Measurements from ENCODE around the gene LEUTX.
"Not testable (repeated sequence)": the region's sequence is repeated elsewhere in the genome, so short reads cannot be mapped to it uniquely, and the experiment has no call there.

The LEUTX gene

DNA sequence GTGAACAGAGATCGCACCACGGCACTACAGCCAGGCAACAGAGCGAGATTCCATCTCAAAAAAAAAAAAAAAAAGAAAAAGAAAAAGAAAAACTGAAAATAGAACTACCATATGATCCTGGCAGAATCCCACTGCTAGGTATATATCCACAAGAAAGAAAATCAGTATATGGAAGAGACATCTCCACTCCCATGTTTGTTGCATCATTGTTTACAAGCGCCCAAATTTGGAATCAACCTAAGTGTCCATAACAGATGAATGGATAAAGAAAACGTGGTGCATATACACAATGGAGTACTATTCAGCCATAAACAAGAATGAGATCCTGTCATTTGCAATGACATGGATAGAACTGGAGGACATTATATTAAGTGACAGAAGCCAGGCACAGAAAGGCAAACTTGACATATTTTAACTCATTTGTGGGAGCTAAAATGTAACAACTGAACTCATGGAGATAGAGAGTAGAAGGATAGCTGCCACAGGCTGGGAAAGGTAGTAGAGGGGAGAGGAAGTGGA, 29.3 kb downstream of the LEUTX start:
- Mint-ChIP-seq H3K4me1 (ENCODE audit: low read depth) (no peaks in the 10 kb centered on the region), H3K27ac (no peak overlapping the region), H3K9me3 (ENCODE audit: low read depth) (no peaks in the 10 kb centered on the region), H3K36me3 (no peaks in the 10 kb centered on the region), H3K27me3 (peaks cover 6% of the 10 kb centered on the region), H3K4me3 (no peak overlapping the region)

DNA sequence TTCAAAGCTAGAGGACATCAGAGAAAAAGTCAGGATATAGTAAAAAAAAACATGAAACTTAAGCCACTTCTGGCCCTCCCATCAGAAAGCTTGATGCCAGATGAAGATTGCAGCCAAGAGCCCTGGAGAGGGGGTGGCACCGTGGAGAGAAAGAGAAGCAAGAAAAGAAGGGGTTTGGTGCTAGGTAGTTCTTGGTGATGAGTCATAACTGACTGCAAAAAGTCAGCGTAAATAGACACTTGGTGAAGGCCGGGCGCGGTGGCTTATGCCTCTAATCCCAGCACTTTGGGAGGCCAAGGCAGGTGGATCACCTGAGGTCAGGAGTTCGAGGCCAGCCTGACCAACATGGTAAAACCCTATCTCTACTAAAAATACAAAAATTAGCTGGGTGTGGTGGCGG, 30.0 kb downstream of the LEUTX start:
- H3K36me3 Mint-ChIP-seq; H3K4me1 Mint-ChIP-seq (ENCODE audit: low read depth); H3K4me3 Mint-ChIP-seq; H3K27me3 Mint-ChIP-seq; H3K9me3 Mint-ChIP-seq (ENCODE audit: low read depth); H3K27ac Mint-ChIP-seq: not testable (repeated sequence)

DNA sequence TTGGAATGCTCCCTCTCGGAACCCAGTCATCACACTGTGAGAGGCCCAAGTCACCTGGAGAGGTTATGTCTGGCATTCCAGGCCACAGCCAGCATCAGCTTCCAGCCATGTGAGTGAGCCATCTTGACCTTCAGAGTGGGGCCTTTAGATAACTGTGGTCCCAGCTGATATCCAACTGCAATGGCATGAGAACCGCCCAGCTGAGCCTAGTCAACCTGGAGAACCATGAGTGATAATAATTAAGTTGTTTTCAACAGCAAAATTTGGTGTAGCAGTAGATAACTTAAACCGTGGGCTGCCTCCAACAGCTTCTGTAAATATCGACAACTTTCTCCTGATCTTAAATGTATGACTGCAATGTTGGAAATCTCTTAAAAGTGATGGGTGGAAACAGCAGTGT, 30.7 kb downstream of the LEUTX start:
- Mint-ChIP-seq H3K27me3 (peaks cover 2% of the 10 kb centered on the region), H3K9me3 (ENCODE audit: low read depth) (no peaks in the 10 kb centered on the region), H3K36me3 (peaks cover 3% of the 10 kb centered on the region), H3K4me1 (ENCODE audit: low read depth) (no peaks in the 10 kb centered on the region), H3K27ac (no peak overlapping the region), H3K4me3 (no peak overlapping the region)

- Mint-ChIP-seq H3K4me3 (no peak overlapping the region), H3K36me3 (peaks cover 3% of the 10 kb centered on the region), H3K27me3 (no peaks in the 10 kb centered on the region), H3K27ac (no peak overlapping the region), H3K4me1 (ENCODE audit: low read depth) (no peaks in the 10 kb centered on the region), H3K9me3 (ENCODE audit: low read depth) (no peaks in the 10 kb centered on the region)
Observed at GRCh38 chr19:39810424-39810823, 31.8 kb downstream of the LEUTX start.

DNA sequence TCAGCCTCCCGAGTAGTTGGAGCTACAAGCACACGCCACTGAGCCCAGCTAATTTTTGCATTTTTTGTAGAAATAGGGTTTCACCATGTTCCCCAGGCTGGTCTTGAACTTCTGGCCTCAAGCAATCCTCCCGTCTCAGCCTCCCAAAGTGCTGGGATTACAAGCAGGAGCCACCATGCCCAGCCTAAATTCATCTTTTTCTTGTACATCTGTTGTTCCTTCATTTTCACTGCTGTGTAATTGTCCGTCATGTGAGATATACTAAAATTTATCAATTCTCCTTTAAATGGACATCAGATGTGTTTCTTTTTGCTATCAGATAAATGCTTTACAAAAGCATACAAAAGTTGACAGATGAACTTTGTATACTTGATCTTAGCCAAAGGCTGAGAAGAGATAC, 32.4 kb downstream of the LEUTX start:
- Mint-ChIP-seq H3K27me3 (no peaks in the 10 kb centered on the region), H3K4me3 (no peak overlapping the region), H3K36me3 (peaks cover 5% of the 10 kb centered on the region), H3K9me3 (ENCODE audit: low read depth) (no peaks in the 10 kb centered on the region), H3K27ac (no peak overlapping the region), H3K4me1 (ENCODE audit: low read depth) (peaks cover 1% of the 10 kb centered on the region)

GRCh38 chr19:39813264-39813993, 34.8 kb downstream of the LEUTX start:
- H3K36me3 Mint-ChIP-seq: peaks cover 14% of the 10 kb centered on the region
- H3K27me3 Mint-ChIP-seq: no peaks in the 10 kb centered on the region
- no peaks in the 10 kb centered on the region for H3K9me3 Mint-ChIP-seq (ENCODE audit: low read depth)
- H3K27ac Mint-ChIP-seq: no peak overlapping the region
- no peak overlapping the region for H3K4me3 Mint-ChIP-seq
- H3K4me1 Mint-ChIP-seq (ENCODE audit: low read depth): peaks cover 3% of the 10 kb centered on the region

- H3K27me3 Mint-ChIP-seq; H3K4me3 Mint-ChIP-seq; H3K4me1 Mint-ChIP-seq (ENCODE audit: low read depth); H3K27ac Mint-ChIP-seq; H3K9me3 Mint-ChIP-seq (ENCODE audit: low read depth): not testable (repeated sequence)
- peaks cover 14% of the 10 kb centered on the region for H3K36me3 Mint-ChIP-seq
Observed at GRCh38 chr19:39814111-39814510, 35.5 kb downstream of the LEUTX start.

DNA sequence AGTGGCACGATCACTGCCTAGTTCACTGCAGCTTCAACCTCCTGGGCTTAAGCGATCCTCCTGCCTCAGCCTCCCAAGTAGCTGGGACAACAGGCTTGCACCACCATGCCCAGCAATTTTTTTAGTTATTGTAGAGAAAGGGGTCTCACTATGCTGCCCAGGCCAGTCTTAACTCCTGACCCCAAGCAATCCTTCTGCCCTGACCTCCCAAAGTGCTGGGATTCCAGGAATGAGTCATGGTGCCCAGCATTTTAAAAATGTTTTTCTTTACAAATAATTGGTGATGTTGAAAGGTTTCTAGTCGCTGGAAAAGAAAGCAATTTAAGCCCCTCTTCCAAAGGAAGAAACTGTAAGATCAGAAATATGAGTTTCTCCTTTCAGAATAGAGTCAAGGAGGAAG, 35.9 kb downstream of the LEUTX start:
- Mint-ChIP-seq H3K27ac (no peak overlapping the region), H3K36me3 (peaks cover 14% of the 10 kb centered on the region), H3K27me3 (no peaks in the 10 kb centered on the region), H3K4me3 (no peak overlapping the region), H3K9me3 (ENCODE audit: low read depth) (no peaks in the 10 kb centered on the region), H3K4me1 (ENCODE audit: low read depth) (peaks cover 12% of the 10 kb centered on the region)

DNA sequence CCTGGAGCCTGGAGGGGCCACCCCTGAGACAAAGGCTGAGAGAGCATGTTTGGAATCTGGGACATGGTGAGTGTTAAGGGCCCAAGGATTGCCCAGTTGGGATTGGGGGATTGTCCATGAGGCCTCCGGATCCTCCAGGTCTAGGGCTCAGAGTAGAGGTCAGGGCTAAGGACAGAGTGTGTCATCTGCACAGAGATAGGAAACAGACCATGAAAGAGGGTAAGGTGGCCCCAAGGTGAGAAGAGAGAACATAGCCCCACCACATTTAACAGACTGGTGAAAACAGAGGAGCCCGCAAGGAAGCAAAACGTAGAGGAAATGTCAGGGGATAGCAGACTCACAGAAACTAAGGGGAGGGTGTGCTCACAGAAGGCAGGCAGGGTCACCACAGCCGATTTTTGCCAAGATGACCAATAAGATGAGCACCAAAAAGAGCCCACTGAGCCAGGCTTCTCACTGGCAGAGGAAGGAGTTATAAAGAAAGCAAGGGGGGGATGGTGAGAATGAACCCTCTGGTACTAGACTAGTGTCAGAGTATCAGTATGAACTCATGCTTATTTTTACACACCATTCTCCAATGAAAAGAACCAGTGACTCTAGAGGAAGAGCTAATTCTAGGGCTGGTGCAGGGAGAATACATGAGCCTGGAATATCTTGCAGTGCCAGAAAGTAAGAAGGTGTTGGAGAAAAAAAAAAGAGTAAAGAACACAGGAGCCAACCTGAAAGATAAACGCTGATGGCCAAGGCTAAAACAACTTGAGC, 37.8 kb downstream of the LEUTX start:
- Mint-ChIP-seq H3K27me3 (no peaks in the 10 kb centered on the region), H3K4me3 (no peak overlapping the region), H3K27ac (no peak overlapping the region), H3K4me1 (ENCODE audit: low read depth) (peaks cover 13% of the 10 kb centered on the region), H3K9me3 (ENCODE audit: low read depth) (no peaks in the 10 kb centered on the region), H3K36me3 (peaks cover 17% of the 10 kb centered on the region)

DNA sequence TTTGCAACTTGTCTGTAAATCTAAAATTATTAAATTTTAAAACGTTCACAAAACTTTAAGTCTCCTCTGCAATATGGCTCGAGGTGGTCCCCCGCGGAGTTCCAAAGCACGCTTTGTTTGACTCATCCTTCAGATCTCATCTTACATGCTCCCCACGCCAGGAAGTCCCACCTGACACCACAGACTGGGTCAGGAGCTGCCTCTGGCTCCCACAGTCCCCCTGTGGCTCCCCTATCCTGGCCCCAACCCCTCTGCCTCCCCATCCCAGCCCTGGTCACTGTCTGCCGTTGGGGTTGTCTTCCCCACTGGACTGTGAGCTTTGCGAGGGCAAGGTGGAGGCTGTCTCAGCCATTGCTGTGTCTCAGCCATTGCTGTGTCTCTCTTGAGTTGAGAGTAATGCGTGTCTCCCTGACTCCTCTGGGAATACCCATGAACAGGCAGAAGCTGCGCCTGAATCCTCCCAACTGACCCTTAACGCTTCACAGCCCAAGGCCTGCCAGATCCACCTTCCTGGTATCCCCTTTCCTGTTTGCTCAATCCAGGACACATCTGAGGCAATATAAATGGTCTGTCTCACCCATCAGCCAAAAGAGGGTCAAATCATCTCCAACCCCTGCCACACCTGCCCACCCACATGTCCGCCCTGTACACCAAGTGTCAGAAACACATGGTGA, 39.4 kb downstream of the LEUTX start:
- Mint-ChIP-seq H3K4me1 (ENCODE audit: low read depth) (peaks cover 13% of the 10 kb centered on the region), H3K9me3 (ENCODE audit: low read depth) (no peaks in the 10 kb centered on the region), H3K27ac (no peak overlapping the region), H3K27me3 (no peaks in the 10 kb centered on the region), H3K4me3 (no peak overlapping the region), H3K36me3 (peaks cover 17% of the 10 kb centered on the region)

DNA sequence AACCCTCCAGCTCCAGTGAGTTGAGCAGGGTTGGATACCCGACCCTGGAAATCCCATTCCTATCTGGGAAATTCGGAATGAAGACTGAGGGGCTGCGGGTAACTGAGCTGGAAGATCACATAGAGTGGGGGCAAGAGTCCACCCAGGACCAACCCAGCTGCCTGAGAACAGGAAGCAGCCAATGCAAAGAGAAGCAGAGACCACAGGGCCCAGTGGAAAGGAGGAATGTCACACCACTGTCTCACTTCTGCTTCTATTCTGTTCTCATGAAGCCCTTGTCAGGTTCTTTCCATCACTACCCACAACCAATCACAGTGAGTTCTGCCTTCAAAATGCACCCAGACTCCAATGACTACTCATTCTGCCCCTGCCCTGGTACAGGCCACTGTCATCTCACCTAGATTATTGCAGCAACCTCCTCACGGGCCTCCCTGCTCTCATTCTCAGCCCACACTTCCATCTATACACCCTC, 40.0 kb downstream of the LEUTX start:
- H3K27ac Mint-ChIP-seq: no peak overlapping the region
- peaks cover 13% of the 10 kb centered on the region for H3K4me1 Mint-ChIP-seq (ENCODE audit: low read depth)
- H3K9me3 Mint-ChIP-seq (ENCODE audit: low read depth): no peaks in the 10 kb centered on the region
- peaks cover 15% of the 10 kb centered on the region for H3K36me3 Mint-ChIP-seq
- no peaks in the 10 kb centered on the region for H3K27me3 Mint-ChIP-seq
- no peak overlapping the region for H3K4me3 Mint-ChIP-seq

- H3K4me3 Mint-ChIP-seq: no peak overlapping the region
- peaks cover 13% of the 10 kb centered on the region for H3K4me1 Mint-ChIP-seq (ENCODE audit: low read depth)
- no peaks in the 10 kb centered on the region for H3K9me3 Mint-ChIP-seq (ENCODE audit: low read depth)
- H3K36me3 Mint-ChIP-seq: peaks cover 14% of the 10 kb centered on the region
- H3K27me3 Mint-ChIP-seq: no peaks in the 10 kb centered on the region
- no peak overlapping the region for H3K27ac Mint-ChIP-seq
Observed at GRCh38 chr19:39819786-39820185, 41.1 kb downstream of the LEUTX start.

GRCh38 chr19:39820696-39821095, 42.0 kb downstream of the LEUTX start:
- Mint-ChIP-seq H3K9me3 (ENCODE audit: low read depth) (no peaks in the 10 kb centered on the region), H3K27ac (no peak overlapping the region), H3K4me1 (ENCODE audit: low read depth) (peaks cover 15% of the 10 kb centered on the region), H3K36me3 (peaks cover 14% of the 10 kb centered on the region), H3K4me3 (no peak overlapping the region), H3K27me3 (no peaks in the 10 kb centered on the region)

GRCh38 chr19:39823686-39824085, 45.0 kb downstream of the LEUTX start:
- Mint-ChIP-seq H3K27me3 (no peaks in the 10 kb centered on the region), H3K36me3 (peaks cover 5% of the 10 kb centered on the region), H3K4me3 (no peak overlapping the region), H3K4me1 (ENCODE audit: low read depth) (peaks cover 13% of the 10 kb centered on the region), H3K27ac (no peak overlapping the region), H3K9me3 (ENCODE audit: low read depth) (no peaks in the 10 kb centered on the region)
